GM19455 (cell line): Measurements from ENCODE around the gene SOX8.

Source experiments
- ATAC-seq: cut with Tn5 transposase; IDR thresholded peaks from one replicate; pipeline ENCODE4 v1.9.1; 2021; ENCODE audit not compliant: unreplicated experiment

The SOX8 gene

DNA sequence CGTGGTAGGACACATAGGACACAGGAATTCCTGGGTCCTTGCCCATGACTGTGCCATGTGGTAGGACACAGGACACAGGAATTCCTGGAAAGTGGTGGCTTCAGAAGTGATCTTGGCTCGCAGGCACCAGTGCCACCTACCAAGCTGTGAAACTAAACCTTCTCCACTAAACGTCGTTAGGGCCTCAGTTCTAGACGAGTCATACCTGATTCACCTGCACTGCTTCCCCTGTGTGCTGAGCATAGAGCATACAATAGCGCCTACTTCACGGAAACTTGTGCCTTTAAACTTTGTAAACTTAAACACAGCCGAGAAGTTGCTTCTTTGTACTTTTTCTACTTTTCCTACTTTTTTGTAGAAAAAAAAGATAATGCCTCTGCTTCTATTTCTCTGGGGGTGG, 4.8 kb downstream of the SOX8 start:
- ATAC-seq = no peak

DNA sequence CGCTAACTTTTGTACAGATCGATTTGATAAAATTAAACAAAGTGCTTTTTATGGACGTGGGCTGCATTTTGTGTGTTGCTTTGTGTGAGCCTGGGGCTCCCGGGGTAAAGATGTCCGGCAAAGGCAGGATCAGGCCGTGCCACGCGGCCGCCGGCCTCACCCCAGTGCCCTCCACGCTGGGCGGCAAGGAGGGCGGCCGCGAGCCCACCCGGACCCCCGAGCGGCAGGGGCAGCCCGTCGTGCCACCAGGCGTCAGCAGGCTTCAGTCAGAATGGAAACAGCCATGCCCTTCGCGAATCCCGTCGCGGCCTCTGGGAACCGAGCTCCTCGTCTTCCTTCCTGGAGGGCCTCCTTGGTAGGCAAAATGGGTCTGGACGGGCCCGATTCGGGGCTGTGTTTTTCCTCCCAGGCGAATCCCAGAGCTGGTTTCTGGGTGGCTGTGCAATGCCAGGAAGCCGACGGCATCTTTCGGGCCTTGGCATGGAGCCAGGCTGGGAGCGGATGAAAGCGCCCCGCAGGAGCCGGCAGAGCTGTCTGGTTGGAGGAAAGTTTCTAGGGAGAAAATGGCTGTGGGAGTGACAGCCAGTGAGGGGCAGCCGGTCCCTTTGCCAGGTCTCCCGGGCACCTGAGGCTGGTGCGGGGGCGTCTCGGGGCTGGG, 5.5 kb downstream of the SOX8 start:
- ATAC-seq = no peak

DNA sequence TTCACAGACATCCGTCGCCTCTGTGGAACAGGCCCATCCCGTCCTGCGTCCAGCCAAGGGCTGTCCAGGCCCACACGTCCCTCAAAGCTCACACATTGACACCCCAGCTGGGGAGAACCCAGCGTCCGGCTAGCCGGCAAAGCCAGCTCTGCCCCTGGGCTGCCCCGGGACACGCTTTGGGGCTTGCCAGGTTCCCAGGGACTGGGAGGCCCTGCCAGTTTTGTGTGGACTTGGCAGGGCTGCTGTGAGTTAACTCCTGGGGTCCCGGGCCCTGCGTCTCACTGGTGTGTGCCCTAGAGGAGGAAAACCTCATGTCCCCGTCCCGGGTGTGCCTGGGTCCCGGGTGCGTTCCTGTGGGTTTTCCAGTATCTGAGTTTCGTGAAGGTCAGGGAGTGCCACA, 6.3 kb downstream of the SOX8 start:
- ATAC-seq = no peak

DNA sequence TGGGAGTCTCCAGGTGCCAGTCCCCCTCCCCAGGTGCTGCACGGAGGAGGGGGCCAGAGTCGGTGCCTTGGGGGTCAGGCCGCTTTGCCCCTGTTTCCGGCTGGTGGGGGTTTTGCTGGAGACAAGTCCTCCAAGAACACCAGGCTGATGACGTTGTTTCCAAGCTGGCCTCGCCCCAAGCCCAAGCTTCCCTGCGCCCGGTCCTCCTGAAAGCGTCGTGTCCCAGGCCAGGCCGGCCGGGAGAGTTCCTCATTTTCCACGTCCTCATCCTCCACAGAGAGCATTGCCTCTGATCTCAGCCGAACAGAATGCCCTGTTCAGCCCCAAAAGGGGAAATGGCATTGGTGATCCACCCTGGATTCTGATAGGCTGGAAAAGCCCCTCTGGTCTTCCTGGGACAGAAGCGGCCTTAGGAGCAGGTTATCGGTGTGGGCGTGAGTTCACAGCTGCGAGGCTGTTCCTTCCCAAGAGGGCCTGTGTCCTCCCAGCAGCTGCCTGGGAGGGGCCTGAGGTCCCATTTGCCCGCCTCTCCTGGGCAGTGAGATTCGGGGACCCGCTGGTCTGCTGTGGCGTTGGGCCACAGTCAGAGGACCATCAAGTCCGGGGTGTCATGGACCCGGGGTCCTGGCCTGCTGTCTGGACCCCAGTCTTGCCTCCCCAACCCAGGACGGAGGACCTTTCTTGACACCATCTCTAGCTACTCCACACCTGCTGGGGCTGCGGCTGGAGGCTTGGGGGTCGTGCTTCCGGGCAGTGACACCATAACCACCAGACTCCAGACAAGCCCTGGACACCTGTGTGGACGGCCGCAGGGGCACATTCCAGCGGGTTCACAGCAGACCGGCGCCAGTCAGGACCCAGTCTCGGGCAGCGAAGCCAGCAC, 7.1 kb downstream of the SOX8 start:
- ATAC-seq = no peak

DNA sequence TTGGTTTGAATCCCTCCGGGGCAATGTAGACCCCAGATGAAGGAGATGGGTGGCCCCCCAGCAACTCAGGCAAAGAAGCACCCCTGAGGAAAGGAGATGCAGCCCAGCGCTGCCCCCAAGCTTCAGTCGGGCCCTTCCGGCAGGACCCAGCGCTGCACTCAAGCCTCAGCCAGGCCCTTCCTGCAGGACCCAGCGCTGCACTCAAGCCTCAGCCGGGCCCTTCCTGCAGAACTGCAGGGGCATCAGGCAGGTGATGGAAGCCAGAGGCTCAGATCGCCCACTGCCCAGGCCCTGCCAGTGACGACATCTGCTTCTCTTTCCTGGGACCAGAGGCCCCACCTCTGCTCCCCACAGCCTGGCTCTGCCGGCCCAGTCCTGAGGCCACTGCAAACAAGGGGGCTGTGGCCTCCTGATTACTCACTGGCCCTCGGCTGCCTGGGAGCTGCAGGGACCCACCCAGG, 7.8 kb downstream of the SOX8 start:
- no peak for ATAC-seq

DNA sequence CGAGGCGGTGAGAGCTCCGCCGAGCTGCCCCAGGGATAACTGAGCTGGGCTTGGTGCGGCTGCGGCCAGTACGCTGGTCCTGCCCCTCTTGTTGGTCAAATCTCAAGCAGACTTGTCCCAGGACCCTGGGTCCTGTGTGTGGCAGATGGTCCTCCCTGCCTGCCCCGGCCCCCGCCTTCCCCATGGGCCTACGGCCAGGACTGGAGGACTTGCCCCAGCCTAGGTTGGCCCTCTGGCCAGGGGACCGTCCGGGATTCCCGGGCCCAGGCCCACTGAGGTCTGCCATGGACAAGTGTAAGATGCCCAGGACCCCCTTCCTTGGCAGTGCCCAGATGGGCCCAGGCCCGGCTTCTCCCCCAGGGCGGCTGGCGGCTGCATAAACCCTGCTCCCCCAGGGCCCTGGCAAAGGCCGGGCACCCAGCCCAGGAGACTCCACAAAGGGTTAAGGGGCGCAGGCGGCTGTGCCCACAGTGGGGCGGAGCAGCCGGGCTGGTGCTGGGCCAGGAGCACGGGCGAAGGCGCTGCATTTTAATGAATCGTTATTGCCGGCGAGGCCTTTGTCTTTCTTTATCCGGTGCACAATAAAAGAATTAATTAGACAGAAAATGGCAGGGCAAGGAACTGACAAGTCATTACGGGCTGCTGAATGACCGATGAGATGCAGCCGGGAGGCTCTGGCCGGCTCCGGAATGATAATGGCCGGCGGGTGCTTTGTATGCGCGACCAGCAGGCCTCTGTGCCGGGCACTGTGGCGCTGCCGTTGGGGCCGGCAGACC, 9.1 kb downstream of the SOX8 start:
- no peak for ATAC-seq

DNA sequence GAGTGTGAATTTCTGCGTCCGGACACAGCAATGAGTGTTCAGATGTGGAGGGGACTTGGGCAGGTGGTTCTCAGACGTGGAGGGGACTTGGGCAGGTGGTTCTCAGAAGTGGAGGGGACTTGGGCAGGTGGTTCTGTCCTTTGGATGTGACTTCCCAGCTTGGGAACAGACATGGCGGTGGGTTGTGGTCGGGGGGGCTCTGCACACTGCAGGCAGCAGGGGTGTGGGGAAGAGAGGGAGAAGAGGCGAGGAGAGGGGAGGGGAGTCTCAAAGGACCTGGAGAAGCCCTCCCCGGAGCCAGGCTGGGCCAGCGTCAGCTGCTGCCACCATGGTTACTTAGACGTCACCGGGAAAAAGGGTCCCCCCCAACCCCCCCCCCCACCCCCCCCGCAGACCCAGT, 9.8 kb downstream of the SOX8 start:
- no peak for ATAC-seq

DNA sequence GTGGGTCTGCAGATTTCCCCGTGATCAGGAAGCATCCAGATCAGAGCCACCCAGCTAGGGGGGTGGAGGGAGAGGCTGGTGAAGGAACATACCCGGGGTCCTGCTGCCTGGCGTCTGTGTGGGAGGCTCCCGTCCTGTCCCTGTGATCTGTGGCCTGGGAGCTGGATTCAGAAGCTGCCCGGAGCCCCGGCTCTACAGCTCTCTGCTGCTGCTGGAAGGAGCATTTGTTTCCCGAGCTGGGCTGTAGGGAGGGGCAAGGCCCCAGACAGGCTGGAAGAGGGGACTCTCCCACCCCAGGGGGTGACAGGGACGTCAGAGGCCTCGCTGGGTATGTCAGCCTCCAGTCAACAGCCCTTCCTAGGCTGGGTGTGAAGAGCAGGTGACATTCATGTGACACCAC, 10.2 kb downstream of the SOX8 start:
- no peak for ATAC-seq

DNA sequence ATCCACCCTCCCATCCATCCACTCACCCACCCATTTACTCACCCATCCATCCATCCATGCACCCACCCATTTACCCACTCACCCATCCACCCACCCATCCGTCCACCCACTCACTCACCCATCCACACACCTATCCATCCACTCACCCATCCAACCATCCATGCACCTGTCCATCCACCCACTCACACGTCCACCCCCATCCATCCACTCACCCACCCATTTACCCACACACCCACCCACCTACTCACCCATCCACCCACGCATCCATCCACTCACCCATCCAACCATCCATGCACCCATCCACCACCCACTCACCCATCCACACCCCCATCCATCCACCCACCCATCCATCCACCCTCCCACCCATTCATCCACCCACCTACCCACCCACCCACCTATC, 12.2 kb downstream of the SOX8 start:
- no peak for ATAC-seq

DNA sequence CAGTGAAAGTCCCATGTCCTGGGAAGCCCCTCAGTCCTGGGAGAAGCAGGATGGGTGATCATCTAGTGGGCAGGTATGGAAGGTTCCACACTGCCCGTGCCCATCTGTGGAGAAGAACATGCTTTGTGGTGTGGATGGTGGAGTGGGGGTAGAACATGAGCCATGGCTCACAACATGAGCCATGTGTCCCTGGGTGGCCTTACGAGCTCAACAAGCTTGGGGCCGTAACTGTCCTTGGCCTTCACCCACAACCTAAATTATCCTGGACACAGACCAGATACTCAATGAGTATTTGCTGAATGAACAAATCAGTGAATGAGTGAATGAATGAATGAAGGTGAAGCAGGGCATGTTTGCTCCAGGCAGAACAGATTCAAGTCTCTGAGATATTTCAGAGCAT, 13.5 kb downstream of the SOX8 start:
- ATAC-seq = no peak

DNA sequence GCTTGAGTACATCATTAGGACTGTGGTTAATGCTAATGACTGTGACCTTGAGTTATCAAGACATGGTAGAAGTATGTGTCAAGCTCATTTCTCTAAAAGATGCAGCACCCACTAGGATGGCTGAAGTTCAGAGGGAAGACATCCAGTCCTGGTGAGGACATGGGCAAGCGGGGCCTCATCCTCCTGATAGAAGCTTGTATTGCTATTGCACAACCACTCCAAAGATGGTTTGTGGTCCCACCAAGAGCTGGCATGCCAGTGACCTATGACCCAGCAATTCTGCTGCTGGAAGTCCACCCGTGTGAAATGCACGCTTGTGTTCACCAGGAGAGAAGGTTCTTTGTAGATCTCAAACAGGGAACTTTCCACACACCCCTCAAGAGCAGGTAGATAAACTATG, 14.2 kb downstream of the SOX8 start:
- no peak for ATAC-seq

DNA sequence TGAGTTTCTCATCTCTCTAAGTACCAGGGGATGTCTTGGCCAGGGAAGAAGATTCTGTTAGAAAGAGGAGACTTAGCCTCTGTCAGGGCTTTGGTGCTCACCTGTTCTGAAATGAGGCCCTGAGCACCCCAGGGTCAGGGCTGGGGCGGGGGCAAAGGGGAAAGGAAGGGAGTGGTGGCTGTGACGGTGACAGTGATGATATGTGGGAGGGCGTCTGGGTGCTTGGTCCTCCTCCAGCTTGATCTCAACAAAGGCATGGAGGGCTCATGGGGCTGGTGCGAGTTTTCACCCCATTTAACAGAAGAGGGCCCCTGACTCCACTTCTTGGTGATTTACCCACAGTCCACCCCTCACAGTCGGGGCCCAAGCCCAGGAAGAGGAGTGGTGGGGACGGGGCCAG, 15.1 kb downstream of the SOX8 start:
- ATAC-seq = no peak

DNA sequence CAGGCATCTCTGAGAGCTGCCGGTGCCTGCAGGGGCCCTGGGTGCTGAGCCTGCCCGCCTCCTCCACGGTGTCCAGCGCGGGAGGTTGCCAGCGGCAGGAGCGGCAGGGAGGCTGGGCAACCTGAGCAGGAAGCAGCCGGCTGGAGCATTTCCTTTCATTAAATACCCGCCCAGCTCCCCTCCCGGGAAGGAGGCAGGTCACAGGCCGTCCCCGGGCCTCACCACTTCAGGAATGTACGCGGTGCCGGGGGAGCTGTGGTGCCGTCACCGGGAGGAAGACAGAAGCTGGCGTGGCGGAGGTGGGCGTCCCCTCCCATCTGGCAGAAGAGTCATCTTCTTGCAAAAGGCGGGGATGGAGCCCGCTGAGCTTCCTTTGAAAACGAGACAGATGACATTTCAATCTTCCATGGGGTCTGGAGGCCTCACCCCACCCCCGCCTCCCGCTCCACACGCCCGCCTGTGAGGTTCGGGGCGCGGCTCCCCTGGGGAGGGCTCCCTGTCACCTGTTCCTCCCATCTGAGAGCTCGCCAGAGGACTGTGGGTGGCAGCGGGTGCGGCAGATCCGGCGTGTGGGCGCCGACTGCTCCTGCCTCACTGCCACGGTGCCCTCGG, 16.0 kb downstream of the SOX8 start:
- no peak for ATAC-seq

DNA sequence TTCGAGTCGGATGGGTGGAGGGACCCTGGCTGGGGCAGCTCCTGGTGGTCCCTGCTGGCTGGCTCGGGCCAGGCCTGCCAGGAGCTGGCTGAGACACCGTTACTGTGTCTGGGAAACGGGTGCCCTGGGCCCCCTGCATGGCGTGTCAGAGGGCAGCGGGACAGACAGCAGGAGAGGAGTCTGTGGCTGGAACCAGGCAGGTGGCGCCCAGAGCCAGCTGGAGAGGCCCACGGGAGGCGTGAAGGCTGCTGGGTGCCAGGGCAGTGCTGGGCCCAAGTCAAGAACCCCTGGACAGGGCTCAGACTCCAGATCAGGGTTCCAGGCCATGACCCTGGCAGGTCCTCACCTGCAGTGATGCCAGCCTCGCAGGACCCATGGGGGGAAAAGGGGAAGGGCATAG, 16.6 kb downstream of the SOX8 start:
- no peak for ATAC-seq

DNA sequence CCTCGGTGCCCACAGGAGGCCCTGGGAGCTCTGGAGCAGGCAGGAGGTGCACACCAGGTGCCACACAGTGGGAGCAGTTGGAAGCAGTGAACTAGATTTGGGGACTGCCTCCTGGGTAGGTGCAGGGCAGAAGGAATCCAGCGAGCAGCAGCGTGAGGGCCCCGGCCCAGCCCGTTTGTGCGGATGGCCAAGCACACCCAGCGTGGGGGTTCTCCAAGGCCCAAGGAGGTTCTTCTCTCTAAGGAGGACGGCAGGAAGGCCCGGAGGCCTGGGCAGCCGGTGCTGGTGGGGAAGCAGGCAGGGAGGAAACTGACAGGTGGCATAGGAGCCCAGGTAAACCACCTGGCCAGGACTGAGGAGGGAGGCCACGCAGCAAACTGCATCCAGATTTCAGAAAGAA, 17.0 kb downstream of the SOX8 start:
- ATAC-seq = no peak

DNA sequence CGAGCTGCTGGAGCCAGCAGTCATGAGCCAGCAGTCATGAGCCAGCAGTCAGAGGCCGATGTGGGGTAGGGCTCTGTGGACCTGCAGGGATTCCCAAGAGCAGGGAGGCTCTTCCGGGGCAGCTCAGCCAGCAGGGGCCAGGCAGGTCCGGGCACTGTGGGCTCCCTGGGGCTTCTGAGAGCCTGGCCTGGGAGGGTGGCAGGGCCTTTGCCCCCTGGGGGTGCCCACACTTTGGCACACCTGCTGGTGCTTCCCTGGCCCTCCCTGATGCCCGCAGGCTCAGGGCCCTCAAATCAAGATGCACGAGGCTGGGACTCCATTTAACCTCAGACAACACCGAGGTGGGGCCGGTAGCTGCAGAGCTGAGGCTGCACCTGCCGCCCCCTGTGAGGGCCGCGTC, 18.1 kb downstream of the SOX8 start:
- ATAC-seq = no peak

DNA sequence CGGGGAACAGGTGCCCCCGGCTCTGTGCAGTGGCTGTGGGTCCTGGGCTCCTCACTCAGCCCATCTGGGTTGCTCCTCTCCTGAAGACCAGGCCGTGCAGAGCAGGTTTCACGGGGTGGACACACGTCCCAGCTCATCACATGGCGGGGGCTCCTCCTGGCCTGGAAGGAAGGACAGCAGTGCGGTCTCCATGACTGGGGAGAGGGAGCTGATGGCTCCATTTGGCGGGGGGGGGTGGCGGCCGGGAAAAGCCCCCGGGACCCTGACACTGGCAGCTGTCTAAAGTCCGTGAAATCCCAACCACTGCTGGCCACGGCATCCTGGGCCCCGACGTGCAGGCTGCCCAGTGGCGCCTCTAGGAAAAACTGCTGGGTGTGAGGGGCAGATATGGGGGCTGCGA, 19.0 kb downstream of the SOX8 start:
- ATAC-seq = no peak

DNA sequence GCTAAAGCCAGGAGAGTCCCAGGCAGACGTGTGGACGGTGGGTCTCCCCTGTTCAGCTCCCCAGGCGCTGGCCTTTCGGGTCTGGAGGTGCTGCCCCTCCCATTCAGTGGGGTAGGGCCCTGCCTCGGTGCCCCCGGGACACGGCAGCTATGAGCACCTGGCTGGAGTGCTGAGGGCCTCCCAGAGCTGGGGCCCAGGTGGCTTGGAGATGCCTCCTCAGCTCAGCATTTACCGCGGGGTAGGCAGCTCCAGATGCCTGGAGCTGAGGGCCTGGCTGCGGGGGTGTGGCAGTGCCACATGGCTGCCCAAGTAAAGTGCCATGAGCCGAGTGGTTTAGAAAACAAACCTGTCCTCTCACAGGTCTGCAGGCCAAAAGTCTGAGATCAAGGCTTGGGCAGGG, 19.5 kb downstream of the SOX8 start:
- ATAC-seq = no peak

DNA sequence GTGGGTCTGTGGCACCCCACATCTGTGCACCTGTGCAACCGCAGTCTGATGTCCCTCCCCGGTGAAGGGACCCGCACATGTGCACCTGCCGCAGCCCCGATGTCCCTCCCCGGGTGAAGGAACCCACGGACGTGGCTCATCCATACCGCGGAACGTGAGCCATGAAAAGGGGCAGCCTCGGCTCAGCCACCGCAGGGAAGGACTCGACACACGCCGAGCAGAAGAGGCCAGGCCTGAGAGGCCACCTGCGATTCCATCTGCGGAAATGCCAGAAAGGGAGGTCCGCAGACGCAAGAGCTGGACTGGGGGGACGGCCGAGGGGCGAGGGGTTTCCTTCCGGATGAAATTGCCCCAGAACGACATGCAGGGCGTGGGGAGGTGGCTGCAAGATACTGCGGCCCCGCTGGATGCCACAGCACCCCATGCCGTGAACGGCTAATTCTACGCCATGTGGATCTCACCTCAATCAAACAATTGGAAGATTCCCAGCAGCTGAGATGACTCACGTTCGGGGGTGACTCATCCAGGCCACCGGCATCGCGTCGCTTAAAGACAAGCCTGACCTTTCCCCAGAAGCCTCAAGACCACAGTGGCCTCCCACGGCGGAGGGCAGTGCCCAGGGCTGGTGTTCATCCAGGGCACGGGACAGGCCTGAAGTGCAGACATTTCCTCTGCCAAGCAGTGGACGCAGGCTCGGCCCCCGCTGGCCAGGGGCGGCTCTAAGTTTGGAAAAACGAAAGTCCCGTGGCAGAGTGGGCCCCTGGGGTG, 21.0 kb downstream of the SOX8 start:
- no peak for ATAC-seq
